ENCODE measurements around the gene SGMS1.

DNA sequence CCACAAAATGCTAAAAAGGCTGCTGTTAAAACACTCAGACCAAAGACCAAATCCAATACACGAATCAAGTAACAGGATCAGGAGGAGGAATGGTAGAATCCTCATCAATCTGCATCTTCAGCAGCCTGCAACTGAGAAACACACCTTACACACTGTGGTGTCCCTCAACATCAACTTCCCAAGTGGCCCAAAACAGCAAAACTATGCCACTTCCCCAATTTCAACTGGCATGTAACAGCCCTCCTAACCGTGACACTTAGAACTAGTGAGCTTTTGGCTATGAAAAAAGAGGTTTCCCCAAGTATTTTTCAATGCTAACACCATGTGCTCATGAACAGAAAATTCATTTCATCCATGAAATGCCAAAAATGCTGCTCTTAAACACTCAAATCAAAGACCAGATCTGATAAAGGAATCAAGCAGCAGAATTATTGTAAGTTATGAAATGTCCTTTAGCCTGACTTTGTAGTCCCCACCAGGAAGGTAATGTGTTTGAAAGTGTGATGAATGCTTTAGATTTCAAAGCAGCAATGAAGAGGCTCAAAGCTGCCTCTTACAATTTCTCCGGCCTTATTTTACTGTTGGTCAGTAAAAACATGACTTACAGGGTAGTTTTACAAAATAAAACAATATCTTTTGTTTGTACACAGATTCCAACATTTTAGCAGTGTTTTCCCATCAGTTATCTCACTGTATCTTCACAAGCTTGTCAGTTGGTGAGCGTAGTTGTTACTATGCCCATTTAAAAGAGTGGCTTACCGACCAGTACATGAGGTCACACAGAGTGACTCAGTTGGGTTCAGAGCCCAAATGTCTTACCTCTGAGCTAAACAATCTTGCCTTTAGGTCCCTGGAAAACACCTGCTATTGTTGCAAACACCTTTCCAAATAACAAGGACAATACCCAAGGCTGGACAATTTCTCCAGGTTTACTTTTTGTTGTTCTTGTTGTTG lies 306.8 kb downstream of the SGMS1 start:
- TF ChIP-seq POLR2A (IDR thresholded peaks at IDR 0.05; ENCODE audit: low read length): no peak
- TF ChIP-seq MAFK (IDR thresholded peaks at IDR 0.05; ENCODE audit: partially characterized antibody): no peak

All from A549 (cell line).